ENCODE data around the gene CCDC88C.
"Not testable (repeated sequence)": the region's sequence is repeated elsewhere in the genome, so short reads cannot be mapped to it uniquely, and the experiment has no call there.

Gene CCDC88C

DNA sequence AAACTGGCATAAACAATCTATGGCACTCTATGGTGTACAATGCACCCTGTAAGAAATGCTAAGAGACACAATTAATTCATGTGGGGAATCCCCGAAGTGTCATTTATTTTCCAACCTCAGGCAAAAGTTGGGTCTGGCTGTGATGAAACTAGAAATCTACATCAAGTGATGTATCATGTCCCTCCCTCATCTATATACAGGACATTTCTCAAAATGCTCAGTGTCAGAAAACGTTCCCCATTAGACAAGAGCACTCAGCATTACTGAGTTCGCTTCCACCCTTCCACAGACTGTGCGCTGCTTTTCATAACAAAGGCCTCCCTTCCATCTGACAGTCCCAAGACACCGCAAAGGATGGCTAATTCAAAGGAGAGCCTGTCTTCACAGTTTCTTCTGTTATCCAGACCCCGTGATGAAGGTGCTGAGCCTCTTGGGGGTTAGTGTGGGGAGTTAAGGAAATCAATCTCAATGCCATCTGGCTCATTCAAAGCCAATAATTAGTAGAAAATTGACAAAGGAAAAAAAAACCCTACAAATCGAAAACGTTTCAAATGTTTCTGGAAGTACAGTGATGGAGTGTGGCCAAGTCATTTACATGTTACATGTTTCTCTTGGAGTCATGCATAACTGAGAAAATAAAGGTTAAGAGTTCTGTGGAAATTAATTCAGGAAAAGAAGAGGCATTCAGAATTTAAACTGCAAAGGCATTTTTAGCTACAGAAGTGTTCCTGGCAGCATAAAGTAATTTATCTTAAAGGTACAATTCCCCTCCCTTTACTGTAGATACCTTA is 7.5 kb downstream of the CCDC88C start:
- Histone ChIP-seq H3K9me3 (ENCODE audit: control insufficient read depth in 1 of 2, low read length in 2 of 2) (no peaks in the 10 kb centered on the region), H3K4me1 (ENCODE audit: control insufficient read depth in 1 of 2, insufficient read depth in 2 of 2, low read length in 2 of 2) (peaks cover 54 to 56% of the 10 kb centered on the region in 2 donors), H3K4me3 (ENCODE audit: low read depth in 1 of 2, low read length in 2 of 2) (no peak overlapping the region), H3K27me3 (ENCODE audit: control insufficient read depth in 1 of 2, insufficient read depth in 2 of 2, low read length in 2 of 2) (no peaks in the 10 kb centered on the region), H3K36me3 (ENCODE audit: control insufficient read depth in 1 of 2, insufficient read depth in 2 of 2, low read length in 2 of 2) (peaks cover 5 to 28% of the 10 kb centered on the region in 2 donors), H3K9ac (ENCODE audit: low read depth in 1 of 2, low read length in 2 of 2) (no peak overlapping the region), H3K27ac (ENCODE audit: low read depth, low read length) (no peak overlapping the region)

DNA sequence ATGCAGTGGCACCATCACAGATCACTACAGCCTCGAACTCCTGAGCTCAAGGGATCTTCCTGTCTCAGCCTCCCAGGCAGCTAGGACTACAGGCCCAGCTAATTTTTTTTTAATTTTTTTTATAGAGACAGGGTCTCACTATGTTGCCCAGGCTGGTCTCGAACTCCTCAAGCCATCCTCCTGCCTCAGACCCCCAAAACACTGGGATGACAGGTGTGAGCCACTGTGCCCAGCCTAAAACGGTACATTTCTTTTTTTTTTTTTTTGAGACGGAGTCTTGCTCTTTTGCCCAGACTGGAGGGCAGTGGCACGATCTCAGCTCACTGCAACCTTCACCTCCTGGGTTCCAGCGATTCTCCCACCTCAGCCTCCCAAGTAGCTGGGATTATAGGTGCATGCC is 8.4 kb downstream of the CCDC88C start:
- not testable (repeated sequence) for H3K27me3 ChIP-seq (ENCODE audit: control insufficient read depth in 1 of 2, insufficient read depth in 2 of 2, low read length in 2 of 2); H3K4me3 ChIP-seq (ENCODE audit: low read depth in 1 of 2, low read length in 2 of 2); H3K9me3 ChIP-seq (ENCODE audit: control insufficient read depth in 1 of 2, low read length in 2 of 2); H3K9ac ChIP-seq (ENCODE audit: low read depth in 1 of 2, low read length in 2 of 2); H3K27ac ChIP-seq (ENCODE audit: low read depth, low read length)
- Histone ChIP-seq H3K36me3 (ENCODE audit: control insufficient read depth in 1 of 2, insufficient read depth in 2 of 2, low read length in 2 of 2) (peaks cover 5 to 28% of the 10 kb centered on the region in 2 donors), H3K4me1 (ENCODE audit: control insufficient read depth in 1 of 2, insufficient read depth in 2 of 2, low read length in 2 of 2) (peaks cover 48 to 52% of the 10 kb centered on the region in 2 donors)

DNA sequence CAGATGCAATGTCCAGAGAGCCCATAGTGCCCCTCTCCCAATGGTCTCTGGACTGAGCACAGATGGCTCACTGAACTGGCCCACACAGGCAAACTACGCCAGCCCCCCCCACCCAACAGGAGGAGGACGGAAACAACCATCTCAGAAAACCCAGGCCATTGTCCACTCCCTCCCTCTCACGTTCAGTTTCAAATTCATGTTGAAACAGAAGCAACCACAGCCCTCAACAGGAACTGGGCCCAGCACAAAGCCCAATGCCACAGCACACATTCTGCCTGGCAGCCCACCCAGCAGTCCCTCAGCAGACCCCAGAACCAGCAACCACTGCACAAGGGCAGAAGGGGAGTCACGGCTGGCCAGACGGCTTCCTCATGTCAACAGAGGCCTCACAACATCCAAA is 10.6 kb downstream of the CCDC88C start:
- H3K4me1 ChIP-seq (ENCODE audit: control insufficient read depth in 1 of 2, insufficient read depth in 2 of 2, low read length in 2 of 2), result peaks cover 51 to 65% of the 10 kb centered on the region in 2 donors
- H3K27ac ChIP-seq (ENCODE audit: low read depth, low read length), result no peak overlapping the region
- H3K36me3 ChIP-seq (ENCODE audit: control insufficient read depth in 1 of 2, insufficient read depth in 2 of 2, low read length in 2 of 2), result peaks cover 5 to 28% of the 10 kb centered on the region in 2 donors
- H3K4me3 ChIP-seq (ENCODE audit: low read depth in 1 of 2, low read length in 2 of 2), result no peak overlapping the region
- no peaks in the 10 kb centered on the region for H3K9me3 ChIP-seq (ENCODE audit: control insufficient read depth in 1 of 2, low read length in 2 of 2)
- H3K9ac ChIP-seq (ENCODE audit: low read depth in 1 of 2, low read length in 2 of 2), result no peak overlapping the region
- no peaks in the 10 kb centered on the region for H3K27me3 ChIP-seq (ENCODE audit: control insufficient read depth in 1 of 2, insufficient read depth in 2 of 2, low read length in 2 of 2)

DNA sequence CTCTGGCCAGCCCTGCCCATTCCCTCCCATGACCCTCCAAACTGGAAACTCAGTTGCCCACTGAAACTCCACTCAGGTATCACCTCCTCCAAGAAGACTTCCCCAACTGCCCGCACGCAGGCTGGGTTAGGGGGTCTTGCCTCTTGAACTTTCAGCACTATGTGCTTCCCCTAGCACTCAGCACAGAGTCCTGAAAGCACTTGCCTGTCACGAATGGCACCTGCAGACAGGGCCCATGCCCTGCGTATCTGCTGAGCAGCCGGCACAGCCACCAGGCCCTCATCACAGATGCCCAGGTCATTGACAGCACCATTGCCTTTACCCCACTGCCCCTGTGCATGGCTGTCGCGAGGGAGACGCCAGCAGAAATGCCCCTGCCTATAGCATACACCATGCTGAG is 11.2 kb downstream of the CCDC88C start:
- Histone ChIP-seq H3K36me3 (ENCODE audit: control insufficient read depth in 1 of 2, insufficient read depth in 2 of 2, low read length in 2 of 2) (peaks cover 5 to 28% of the 10 kb centered on the region in 2 donors), H3K9ac (ENCODE audit: low read depth in 1 of 2, low read length in 2 of 2) (no peak overlapping the region), H3K4me3 (ENCODE audit: low read depth in 1 of 2, low read length in 2 of 2) (no peak overlapping the region), H3K4me1 (ENCODE audit: control insufficient read depth in 1 of 2, insufficient read depth in 2 of 2, low read length in 2 of 2) (peaks cover 56 to 70% of the 10 kb centered on the region in 2 donors), H3K27me3 (ENCODE audit: control insufficient read depth in 1 of 2, insufficient read depth in 2 of 2, low read length in 2 of 2) (no peaks in the 10 kb centered on the region), H3K9me3 (ENCODE audit: control insufficient read depth in 1 of 2, low read length in 2 of 2) (no peaks in the 10 kb centered on the region), H3K27ac (ENCODE audit: low read depth, low read length) (no peak overlapping the region)

DNA sequence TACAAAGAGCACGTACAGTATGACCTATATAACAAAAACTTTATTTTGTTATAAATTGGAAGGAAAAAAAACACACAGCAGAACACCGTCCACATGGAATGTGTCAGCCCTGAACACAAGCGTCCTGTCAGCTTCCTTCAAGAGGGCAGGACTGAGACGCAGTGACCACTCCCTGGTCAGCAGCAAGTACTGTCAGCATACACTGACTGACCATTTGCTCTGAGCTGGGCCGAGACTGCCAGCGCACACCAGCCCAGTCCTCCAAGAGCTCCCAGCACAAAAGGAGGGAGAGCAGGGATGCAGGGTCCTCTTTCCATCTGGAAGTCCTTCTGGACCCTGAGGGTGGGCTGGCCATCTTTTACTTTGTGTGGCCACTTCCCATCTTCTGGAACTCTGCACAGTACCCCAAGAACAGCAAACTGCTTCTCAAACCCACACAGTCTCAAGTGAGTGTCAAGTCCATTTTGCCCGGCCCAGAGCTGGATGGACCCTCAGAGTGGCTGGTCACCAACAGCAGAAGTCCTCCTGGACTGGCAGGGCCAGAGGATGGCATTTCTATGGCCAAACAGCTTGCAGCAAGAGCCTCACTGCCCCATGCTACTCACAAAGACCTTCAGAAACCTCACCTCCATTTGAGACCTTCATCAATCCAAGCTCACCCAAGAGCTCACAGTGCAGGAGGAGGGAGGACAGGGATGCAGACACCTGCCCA is 11.7 kb downstream of the CCDC88C start:
- Histone ChIP-seq H3K4me3 (ENCODE audit: low read depth in 1 of 2, low read length in 2 of 2) (no peak overlapping the region), H3K9me3 (ENCODE audit: control insufficient read depth in 1 of 2, low read length in 2 of 2) (no peaks in the 10 kb centered on the region), H3K4me1 (ENCODE audit: control insufficient read depth in 1 of 2, insufficient read depth in 2 of 2, low read length in 2 of 2) (peaks cover 52 to 66% of the 10 kb centered on the region in 2 donors), H3K36me3 (ENCODE audit: control insufficient read depth in 1 of 2, insufficient read depth in 2 of 2, low read length in 2 of 2) (peaks cover 5 to 28% of the 10 kb centered on the region in 2 donors), H3K27me3 (ENCODE audit: control insufficient read depth in 1 of 2, insufficient read depth in 2 of 2, low read length in 2 of 2) (no peaks in the 10 kb centered on the region), H3K27ac (ENCODE audit: low read depth, low read length) (peak overlapping the region; percentile 46), H3K9ac (ENCODE audit: low read depth in 1 of 2, low read length in 2 of 2) (peak overlapping the region in 1 of 2 donors; percentile 10)

DNA sequence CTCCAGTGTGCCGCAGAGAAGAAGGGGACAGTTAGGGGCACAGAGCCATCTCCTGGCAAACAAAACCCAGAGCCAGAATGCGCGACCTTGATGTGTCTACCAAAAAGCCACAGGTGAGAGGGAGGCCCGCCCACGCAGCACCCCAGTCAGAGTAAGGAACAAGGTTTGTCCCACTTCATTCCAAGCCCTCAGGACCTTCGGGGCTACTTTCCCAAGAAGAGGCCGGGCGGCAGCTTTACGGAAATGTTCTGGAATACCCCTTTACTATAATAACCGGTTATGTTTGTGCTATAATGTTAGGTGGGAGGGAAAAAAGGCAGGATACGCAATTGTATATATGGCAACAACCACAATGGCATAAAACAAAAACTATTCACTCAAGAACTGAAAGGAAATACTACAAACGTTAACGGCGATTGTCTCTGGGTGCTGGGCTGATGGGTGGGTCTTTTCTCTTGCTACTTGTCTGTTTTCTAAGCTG is 12.3 kb downstream of the CCDC88C start:
- no peaks in the 10 kb centered on the region for H3K27me3 ChIP-seq (ENCODE audit: control insufficient read depth in 1 of 2, insufficient read depth in 2 of 2, low read length in 2 of 2)
- peaks cover 5 to 28% of the 10 kb centered on the region in 2 donors for H3K36me3 ChIP-seq (ENCODE audit: control insufficient read depth in 1 of 2, insufficient read depth in 2 of 2, low read length in 2 of 2)
- H3K4me1 ChIP-seq (ENCODE audit: control insufficient read depth in 1 of 2, insufficient read depth in 2 of 2, low read length in 2 of 2), result peaks cover 53 to 66% of the 10 kb centered on the region in 2 donors
- H3K27ac ChIP-seq (ENCODE audit: low read depth, low read length), result no peak overlapping the region
- no peaks in the 10 kb centered on the region for H3K9me3 ChIP-seq (ENCODE audit: control insufficient read depth in 1 of 2, low read length in 2 of 2)
- no peak overlapping the region for H3K4me3 ChIP-seq (ENCODE audit: low read depth in 1 of 2, low read length in 2 of 2)
- peak overlapping the region in 1 of 2 donors; percentile 10 for H3K9ac ChIP-seq (ENCODE audit: low read depth in 1 of 2, low read length in 2 of 2)

DNA sequence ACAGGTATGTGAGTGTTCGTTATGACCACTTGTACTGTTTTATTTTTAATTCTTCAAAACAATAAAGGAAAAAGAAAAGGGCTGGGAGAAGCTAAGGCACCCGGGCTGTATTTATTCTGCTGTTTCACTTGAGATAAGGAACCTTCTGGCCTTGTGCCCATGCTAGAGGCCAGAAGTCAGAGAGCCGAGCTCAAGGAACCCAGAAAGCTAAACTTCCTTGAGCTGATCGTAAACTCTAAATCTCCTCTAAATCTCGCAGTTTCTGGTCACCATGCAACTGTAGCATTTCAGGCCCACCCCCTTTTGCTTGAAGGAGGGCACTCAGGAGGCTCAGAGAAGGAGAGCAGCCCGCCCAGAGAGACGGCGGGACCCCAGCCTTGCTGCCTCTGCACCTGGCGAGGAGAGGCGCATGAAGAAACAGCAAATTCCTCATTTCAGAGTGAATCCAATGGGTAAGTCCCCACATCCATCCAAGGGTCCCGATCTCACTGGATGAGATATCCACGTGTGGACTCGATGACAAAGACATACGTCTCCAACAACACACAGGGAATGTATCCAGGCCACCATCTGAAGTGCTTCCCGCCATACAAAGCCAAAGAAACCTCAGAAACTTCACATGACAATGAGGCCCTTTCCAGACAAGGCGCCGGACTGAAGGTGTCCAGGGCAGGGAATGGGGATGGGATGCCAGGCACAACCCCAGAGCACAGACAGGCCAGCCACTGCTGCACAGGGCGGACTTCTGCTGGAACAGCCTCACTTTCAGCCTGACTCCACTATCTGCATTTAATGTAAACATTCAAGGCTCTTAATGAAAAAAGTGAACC is 14.6 kb downstream of the CCDC88C start:
- Histone ChIP-seq H3K4me3 (ENCODE audit: low read depth in 1 of 2, low read length in 2 of 2) (peak overlapping the region; percentile 51 to 55), H3K9ac (ENCODE audit: low read depth in 1 of 2, low read length in 2 of 2) (peak overlapping the region; percentile 34 to 54)

DNA sequence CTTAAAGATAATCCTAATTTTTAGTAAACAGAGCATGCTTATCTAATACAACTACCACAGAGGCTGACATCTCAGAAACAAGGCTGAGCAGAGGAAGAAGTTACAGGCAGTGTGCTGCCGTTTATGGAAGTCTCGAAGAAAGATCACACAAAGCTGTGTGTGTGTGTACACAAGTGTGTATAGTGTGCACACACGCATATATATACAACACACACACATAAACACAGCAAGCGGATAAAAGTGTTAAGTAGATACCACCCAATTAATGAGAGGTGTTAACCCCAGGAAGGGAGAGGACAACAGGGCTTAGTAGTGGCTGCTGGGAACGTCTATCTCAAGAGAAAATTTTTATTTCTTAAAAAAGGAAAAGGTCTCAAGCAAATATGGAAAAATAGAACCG is 15.3 kb downstream of the CCDC88C start:
- Histone ChIP-seq H3K27ac (ENCODE audit: low read depth, low read length) (no peak overlapping the region), H3K4me1 (ENCODE audit: control insufficient read depth in 1 of 2, insufficient read depth in 2 of 2, low read length in 2 of 2) (peaks cover 65 to 84% of the 10 kb centered on the region in 2 donors), H3K9ac (ENCODE audit: low read depth in 1 of 2, low read length in 2 of 2) (peak overlapping the region; percentile 34 to 54), H3K36me3 (ENCODE audit: control insufficient read depth in 1 of 2, insufficient read depth in 2 of 2, low read length in 2 of 2) (peaks cover 5 to 14% of the 10 kb centered on the region in 2 donors), H3K4me3 (ENCODE audit: low read depth in 1 of 2, low read length in 2 of 2) (peak overlapping the region; percentile 55 to 58), H3K27me3 (ENCODE audit: control insufficient read depth in 1 of 2, insufficient read depth in 2 of 2, low read length in 2 of 2) (no peaks in the 10 kb centered on the region), H3K9me3 (ENCODE audit: control insufficient read depth in 1 of 2, low read length in 2 of 2) (no peaks in the 10 kb centered on the region)

More for the DNA sequence above, 14.6 kb downstream of the CCDC88C start:
- Histone ChIP-seq H3K27ac (ENCODE audit: low read depth, low read length) (peak overlapping the region; percentile 13), H3K27me3 (ENCODE audit: control insufficient read depth in 1 of 2, insufficient read depth in 2 of 2, low read length in 2 of 2) (no peaks in the 10 kb centered on the region), H3K36me3 (ENCODE audit: control insufficient read depth in 1 of 2, insufficient read depth in 2 of 2, low read length in 2 of 2) (peaks cover 5 to 19% of the 10 kb centered on the region in 2 donors), H3K4me1 (ENCODE audit: control insufficient read depth in 1 of 2, insufficient read depth in 2 of 2, low read length in 2 of 2) (peaks cover 59 to 79% of the 10 kb centered on the region in 2 donors), H3K9me3 (ENCODE audit: control insufficient read depth in 1 of 2, low read length in 2 of 2) (no peaks in the 10 kb centered on the region)

DNA sequence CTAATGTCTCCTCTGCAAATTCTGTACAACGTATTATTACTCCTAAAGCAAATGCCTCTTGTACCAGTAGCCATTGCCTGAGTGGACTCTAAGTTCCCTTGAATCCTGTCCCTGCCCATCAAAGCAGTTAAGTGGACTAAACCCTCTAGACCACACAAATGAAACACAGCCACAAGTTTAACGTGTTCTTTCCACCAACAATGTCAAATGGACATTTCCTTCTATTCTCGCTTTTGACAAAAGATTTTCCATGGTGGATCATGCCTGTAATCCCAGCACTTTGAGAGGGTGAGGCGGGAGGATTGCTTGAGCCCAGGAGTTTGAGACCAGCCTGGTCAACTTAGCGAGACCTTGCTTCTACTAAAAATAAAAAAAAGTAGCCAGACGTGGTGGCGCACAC is 15.9 kb downstream of the CCDC88C start:
- H3K4me1 ChIP-seq (ENCODE audit: control insufficient read depth in 1 of 2, insufficient read depth in 2 of 2, low read length in 2 of 2), result peaks cover 71 to 85% of the 10 kb centered on the region in 2 donors
- H3K9me3 ChIP-seq (ENCODE audit: control insufficient read depth in 1 of 2, low read length in 2 of 2), result no peaks in the 10 kb centered on the region
- H3K9ac ChIP-seq (ENCODE audit: low read depth in 1 of 2, low read length in 2 of 2), result peak overlapping the region in 1 of 2 donors; percentile 54
- no peaks in the 10 kb centered on the region for H3K27me3 ChIP-seq (ENCODE audit: control insufficient read depth in 1 of 2, insufficient read depth in 2 of 2, low read length in 2 of 2)
- no peak overlapping the region for H3K4me3 ChIP-seq (ENCODE audit: low read depth in 1 of 2, low read length in 2 of 2)
- H3K27ac ChIP-seq (ENCODE audit: low read depth, low read length), result no peak overlapping the region
- peaks cover 5 to 8% of the 10 kb centered on the region in 2 donors for H3K36me3 ChIP-seq (ENCODE audit: control insufficient read depth in 1 of 2, insufficient read depth in 2 of 2, low read length in 2 of 2)
